ENCODE measurements around the gene KRI1.
A peak's percentile ranks its signal among the peaks of the same experiment; 100 is the strongest.

Gene KRI1

DNA sequence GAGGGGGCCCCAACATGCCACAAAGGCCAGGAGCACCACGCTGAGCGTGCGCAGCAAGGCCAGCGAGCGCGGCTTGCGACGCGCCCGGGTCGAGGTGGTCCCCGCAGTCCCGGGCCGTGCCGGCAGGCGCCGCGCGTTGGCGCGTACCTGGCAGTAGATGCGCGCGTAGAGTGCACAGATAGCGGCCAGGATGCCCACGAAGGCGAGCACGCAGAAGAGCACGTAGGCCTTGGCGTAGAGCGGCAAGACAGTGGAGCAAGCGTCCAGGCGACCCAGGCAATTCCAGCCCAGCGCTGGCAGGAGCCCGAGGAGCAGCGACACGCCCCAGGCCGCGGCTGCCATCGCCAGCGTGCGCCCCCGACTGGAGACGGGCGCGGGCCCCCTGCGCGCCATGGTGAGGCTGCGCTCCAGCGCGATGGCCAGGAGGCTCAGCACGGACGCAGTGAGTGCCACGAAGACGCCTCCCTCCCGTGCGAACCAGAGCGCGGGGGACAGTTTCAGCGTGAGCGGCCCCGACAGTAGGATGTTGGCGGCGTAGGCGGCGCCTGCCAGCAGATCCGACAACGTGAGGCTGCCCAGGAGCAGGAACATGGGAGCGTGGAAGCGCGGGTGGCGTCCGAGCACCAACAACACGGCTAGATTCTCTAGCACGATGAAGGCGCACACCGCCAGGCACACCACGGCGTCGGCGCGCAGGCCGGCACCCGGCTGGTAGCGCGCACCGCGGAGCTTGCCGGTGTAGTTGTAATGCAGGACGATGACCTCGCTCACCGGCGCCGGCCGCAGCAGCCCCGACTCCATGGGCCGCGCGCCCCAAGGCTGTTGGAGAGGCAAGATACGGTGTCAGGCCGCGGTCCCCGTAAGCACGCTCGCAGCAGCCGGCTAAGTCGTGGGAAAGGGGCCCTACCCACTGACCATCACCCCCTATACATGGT, 51.3 kb downstream of the KRI1 start:
- Mint-ChIP-seq H3K27me3 (peaks cover 35% of the 10 kb centered on the region), H3K4me3 (no peak overlapping the region), H3K4me1 (peaks cover 19% of the 10 kb centered on the region), H3K36me3 (no peaks in the 10 kb centered on the region), H3K9me3 (no peaks in the 10 kb centered on the region), H3K27ac (no peak overlapping the region)
- DNase-seq (ENCODE audit: low spot score in 2 of 2): peak in 1 of 2 donors; percentile 32
- peak; percentile 47 for ATAC-seq (ENCODE audit: low read depth)

DNA sequence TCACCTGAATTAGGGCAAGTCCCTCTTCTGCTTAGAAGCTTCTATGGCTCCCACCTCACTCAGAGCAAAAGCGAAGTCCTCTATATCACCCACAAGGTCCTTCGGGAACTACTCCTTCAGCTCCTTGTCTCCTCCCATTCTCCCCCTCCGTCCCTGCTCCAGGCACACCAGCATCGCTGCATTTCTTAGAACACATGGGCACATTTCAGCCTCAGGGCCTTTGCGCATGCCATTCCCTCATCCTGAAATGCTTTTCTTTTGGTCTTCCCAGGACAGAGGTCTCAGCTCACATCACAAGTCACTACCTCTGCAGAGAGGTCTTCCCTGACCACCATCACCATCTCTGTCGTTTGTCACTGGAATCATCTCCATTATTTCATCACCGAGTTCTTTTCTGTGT, 52.6 kb downstream of the KRI1 start:
- peaks cover 10% of the 10 kb centered on the region for H3K4me1 Mint-ChIP-seq
- no peak for DNase-seq (ENCODE audit: low spot score in 2 of 2)
- no peaks in the 10 kb centered on the region for H3K36me3 Mint-ChIP-seq
- ATAC-seq (ENCODE audit: low read depth): no peak
- no peak overlapping the region for H3K27ac Mint-ChIP-seq
- H3K27me3 Mint-ChIP-seq: peaks cover 26% of the 10 kb centered on the region
- no peak overlapping the region for H3K4me3 Mint-ChIP-seq
- no peaks in the 10 kb centered on the region for H3K9me3 Mint-ChIP-seq

DNA sequence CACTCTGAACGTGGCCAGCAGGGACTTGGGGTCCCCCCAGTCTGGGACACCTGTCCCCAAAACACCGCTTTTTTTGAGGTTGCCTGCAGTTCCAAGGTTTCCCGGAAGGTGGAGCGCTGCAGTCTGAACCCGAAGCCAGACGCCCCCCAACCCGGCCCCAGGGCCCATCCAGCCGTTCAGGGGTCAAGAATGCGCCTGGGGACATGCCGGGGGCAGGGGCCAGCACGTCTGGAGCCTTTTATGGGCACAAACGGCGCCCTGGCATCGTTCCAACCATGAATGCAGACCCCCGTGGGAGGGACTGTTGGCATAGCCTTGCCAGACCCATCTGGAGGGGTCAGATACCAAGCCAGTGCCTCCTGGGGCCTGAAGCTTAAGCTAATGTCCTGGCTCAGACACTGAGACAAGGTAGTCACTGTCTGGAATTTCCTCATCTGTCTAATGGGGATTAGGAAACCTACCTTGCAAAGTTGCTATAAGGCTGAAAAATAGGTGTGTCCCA, 55.5 kb downstream of the KRI1 start:
- no peak overlapping the region for H3K27ac Mint-ChIP-seq
- peaks cover 13% of the 10 kb centered on the region for H3K27me3 Mint-ChIP-seq
- no peak overlapping the region for H3K4me3 Mint-ChIP-seq
- DNase-seq (ENCODE audit: low spot score in 2 of 2) (peak; percentile 65 to 83), ATAC-seq (ENCODE audit: low read depth) (no peak)
- H3K36me3 Mint-ChIP-seq: no peaks in the 10 kb centered on the region
- H3K9me3 Mint-ChIP-seq: no peaks in the 10 kb centered on the region
- H3K4me1 Mint-ChIP-seq: peaks cover 2% of the 10 kb centered on the region

DNA sequence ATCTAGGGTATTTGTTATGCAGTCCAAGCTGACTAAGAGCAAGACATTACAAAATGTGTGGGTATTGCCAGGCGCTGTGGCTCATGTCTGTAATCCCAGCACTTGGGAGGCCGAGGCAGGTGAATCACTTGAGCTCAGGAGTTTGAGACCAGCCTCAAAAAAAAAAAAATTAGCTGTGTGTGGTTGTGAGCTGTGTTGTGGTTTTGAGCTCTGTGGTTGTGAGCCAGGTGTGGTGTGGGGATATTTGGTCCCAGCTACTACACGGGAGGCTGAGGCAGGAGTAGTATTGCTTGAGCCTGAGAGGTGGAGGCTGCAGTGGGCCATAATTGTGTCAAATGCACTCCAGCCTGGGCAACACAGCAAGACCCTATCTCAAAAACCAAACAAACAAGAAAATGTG, 57.1 kb downstream of the KRI1 start:
- Mint-ChIP-seq H3K4me3 (no peak overlapping the region), H3K4me1 (peaks cover under 1% of the 10 kb centered on the region), H3K27ac (no peak overlapping the region), H3K27me3 (peaks cover 9% of the 10 kb centered on the region), H3K9me3 (no peaks in the 10 kb centered on the region), H3K36me3 (no peaks in the 10 kb centered on the region)
- ATAC-seq (ENCODE audit: low read depth) (no peak), DNase-seq (ENCODE audit: low spot score in 2 of 2) (no peak)

DNA sequence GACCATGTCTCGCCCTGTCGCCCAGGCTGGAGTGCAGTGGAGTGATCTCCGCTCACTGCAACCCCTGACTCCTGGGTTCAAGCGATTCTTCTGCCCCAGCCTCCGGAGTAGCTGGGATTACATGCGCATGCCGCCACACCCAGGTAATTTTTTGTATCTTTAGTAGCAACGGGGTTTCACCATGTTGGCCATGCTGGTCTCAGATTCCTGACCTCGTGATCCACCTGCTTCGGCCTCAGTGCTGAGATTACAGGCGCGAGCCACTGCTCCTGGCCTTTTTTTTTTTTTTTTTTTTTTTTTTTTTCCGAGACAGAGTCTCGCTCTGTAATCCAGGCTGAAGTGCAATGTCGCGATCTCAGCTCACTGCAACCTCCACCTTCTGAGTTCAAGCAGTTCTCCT, 57.8 kb downstream of the KRI1 start:
- Mint-ChIP-seq H3K9me3 (no peaks in the 10 kb centered on the region), H3K36me3 (no peaks in the 10 kb centered on the region), H3K4me1 (peaks cover 4% of the 10 kb centered on the region), H3K27ac (no peak overlapping the region), H3K4me3 (no peak overlapping the region), H3K27me3 (peaks cover 3% of the 10 kb centered on the region)
- ATAC-seq (ENCODE audit: low read depth): no peak
- DNase-seq (ENCODE audit: low spot score in 2 of 2): no peak

DNA sequence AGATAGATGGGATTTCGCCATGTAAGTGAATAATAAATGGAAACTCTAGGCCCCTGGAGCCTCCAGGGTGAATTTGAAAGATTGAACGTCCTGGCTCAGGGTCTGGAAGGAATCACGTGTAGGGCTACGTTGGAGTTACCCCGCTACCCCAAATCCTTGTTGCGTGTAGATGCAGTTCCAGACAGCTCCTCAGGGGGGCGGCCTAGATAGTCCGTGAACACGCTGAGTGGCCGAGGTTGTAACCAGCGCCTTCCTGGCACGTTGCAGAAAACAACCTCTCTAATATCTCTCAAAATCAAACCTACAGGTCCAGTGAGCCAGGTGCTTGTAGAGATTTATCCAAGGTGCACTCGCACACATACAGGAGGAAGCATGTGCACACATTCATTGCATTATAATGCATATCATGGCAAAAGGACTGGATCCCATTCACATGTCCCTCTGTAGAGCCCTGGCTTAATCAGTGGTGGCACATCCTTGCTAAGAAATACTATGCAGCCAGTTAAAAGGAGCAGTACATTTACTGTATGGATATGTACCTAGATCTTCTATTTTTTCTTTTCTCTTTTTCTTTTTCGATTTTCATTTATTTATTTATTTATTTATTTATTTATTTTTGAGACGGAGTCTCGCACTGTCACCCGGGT, 60.1 kb downstream of the KRI1 start:
- H3K36me3 Mint-ChIP-seq: no peaks in the 10 kb centered on the region
- no peaks in the 10 kb centered on the region for H3K9me3 Mint-ChIP-seq
- H3K27me3 Mint-ChIP-seq: no peaks in the 10 kb centered on the region
- H3K27ac Mint-ChIP-seq: no peak overlapping the region
- peaks cover 10% of the 10 kb centered on the region for H3K4me1 Mint-ChIP-seq
- H3K4me3 Mint-ChIP-seq: no peak overlapping the region
- ATAC-seq (ENCODE audit: low read depth): peak; percentile 25
- peak; percentile 72 to 73 for DNase-seq (ENCODE audit: low spot score in 2 of 2)
